IPS-18a (cell line): ENCODE data around the gene ARAP2.

Experiments used
- H3K27ac ChIP-seq: one replicate; pipeline ENCODE4 v1.5.1; 2013; ENCODE audit warnings: low read length
- H3K27me3 ChIP-seq: one replicate; pipeline ENCODE4 v1.6.1; 2013; ENCODE audit warnings: mild to moderate bottlenecking, low read length; ENCODE audit not compliant: control insufficient read depth, insufficient read depth
- H3K36me3 ChIP-seq: one replicate; pipeline ENCODE4 v1.6.1; 2013; ENCODE audit warnings: low read depth, low read length; ENCODE audit not compliant: control insufficient read depth
- H3K4me1 ChIP-seq: one replicate; pipeline ENCODE4 v1.6.1; 2013; ENCODE audit warnings: low read depth, low read length; ENCODE audit not compliant: control insufficient read depth
- H3K4me3 ChIP-seq: one replicate; pipeline ENCODE4 v1.5.1; 2013; ENCODE audit warnings: low read length
- H3K9ac ChIP-seq: one replicate; pipeline ENCODE4 v1.6.1; 2013; ENCODE audit warnings: mild to moderate bottlenecking, low read length, moderate library complexity
- H3K9me3 ChIP-seq: one replicate; pipeline ENCODE4 v1.6.1; 2013; ENCODE audit warnings: low read depth, low read length; ENCODE audit not compliant: control insufficient read depth

Gene ARAP2

GRCh38 chr4:36227913-36228312 is 16.4 kb downstream of the ARAP2 start:
- Histone ChIP-seq H3K4me1 (no peaks in the 10 kb centered on the region), H3K9ac (no peak overlapping the region), H3K36me3 (no peaks in the 10 kb centered on the region), H3K27ac (no peak overlapping the region), H3K4me3 (no peak overlapping the region), H3K9me3 (no peaks in the 10 kb centered on the region), H3K27me3 (no peaks in the 10 kb centered on the region)

- H3K27ac ChIP-seq, result no peak overlapping the region
- H3K4me1 ChIP-seq, result no peaks in the 10 kb centered on the region
- no peaks in the 10 kb centered on the region for H3K36me3 ChIP-seq
- no peak overlapping the region for H3K4me3 ChIP-seq
- H3K9ac ChIP-seq, result no peak overlapping the region
- H3K9me3 ChIP-seq, result no peaks in the 10 kb centered on the region
- no peaks in the 10 kb centered on the region for H3K27me3 ChIP-seq
These were observed 17.7 kb downstream of the ARAP2 start for GRCh38 chr4:36226430-36227227.

GRCh38 chr4:36224972-36225903 is 19.1 kb downstream of the ARAP2 start:
- Histone ChIP-seq H3K27ac (no peak overlapping the region), H3K9ac (no peak overlapping the region), H3K4me1 (no peaks in the 10 kb centered on the region), H3K27me3 (no peaks in the 10 kb centered on the region), H3K36me3 (no peaks in the 10 kb centered on the region), H3K9me3 (no peaks in the 10 kb centered on the region), H3K4me3 (no peak overlapping the region)

- Histone ChIP-seq H3K27ac (no peak overlapping the region), H3K9ac (no peak overlapping the region), H3K36me3 (no peaks in the 10 kb centered on the region), H3K4me1 (no peaks in the 10 kb centered on the region), H3K9me3 (no peaks in the 10 kb centered on the region), H3K4me3 (no peak overlapping the region), H3K27me3 (no peaks in the 10 kb centered on the region)
These were observed 21.6 kb downstream of the ARAP2 start for GRCh38 chr4:36222702-36223101.

- Histone ChIP-seq H3K9me3 (no peaks in the 10 kb centered on the region), H3K4me1 (no peaks in the 10 kb centered on the region), H3K9ac (no peak overlapping the region), H3K27me3 (no peaks in the 10 kb centered on the region), H3K27ac (no peak overlapping the region), H3K4me3 (no peak overlapping the region), H3K36me3 (no peaks in the 10 kb centered on the region)
These were observed 23.5 kb downstream of the ARAP2 start for GRCh38 chr4:36220776-36221175.

GRCh38 chr4:36218121-36218520 is 26.2 kb downstream of the ARAP2 start:
- H3K4me1 ChIP-seq, result no peaks in the 10 kb centered on the region
- no peak overlapping the region for H3K27ac ChIP-seq
- no peak overlapping the region for H3K9ac ChIP-seq
- no peak overlapping the region for H3K4me3 ChIP-seq
- no peaks in the 10 kb centered on the region for H3K9me3 ChIP-seq
- no peaks in the 10 kb centered on the region for H3K36me3 ChIP-seq
- no peaks in the 10 kb centered on the region for H3K27me3 ChIP-seq

GRCh38 chr4:36215627-36216026 is 28.7 kb downstream of the ARAP2 start:
- Histone ChIP-seq H3K4me1 (no peaks in the 10 kb centered on the region), H3K9ac (no peak overlapping the region), H3K9me3 (no peaks in the 10 kb centered on the region), H3K36me3 (no peaks in the 10 kb centered on the region), H3K27ac (no peak overlapping the region), H3K4me3 (no peak overlapping the region), H3K27me3 (no peaks in the 10 kb centered on the region)

GRCh38 chr4:36214735-36215485 is 29.4 kb downstream of the ARAP2 start:
- Histone ChIP-seq H3K9me3 (no peaks in the 10 kb centered on the region), H3K4me3 (no peak overlapping the region), H3K27me3 (no peaks in the 10 kb centered on the region), H3K4me1 (no peaks in the 10 kb centered on the region), H3K36me3 (no peaks in the 10 kb centered on the region), H3K9ac (no peak overlapping the region), H3K27ac (no peak overlapping the region)

GRCh38 chr4:36213977-36214376 is 30.3 kb downstream of the ARAP2 start:
- no peaks in the 10 kb centered on the region for H3K9me3 ChIP-seq
- no peak overlapping the region for H3K9ac ChIP-seq
- H3K4me1 ChIP-seq, result no peaks in the 10 kb centered on the region
- no peaks in the 10 kb centered on the region for H3K27me3 ChIP-seq
- no peak overlapping the region for H3K27ac ChIP-seq
- H3K36me3 ChIP-seq, result no peaks in the 10 kb centered on the region
- H3K4me3 ChIP-seq, result no peak overlapping the region

- Histone ChIP-seq H3K9me3 (no peaks in the 10 kb centered on the region), H3K4me1 (no peaks in the 10 kb centered on the region), H3K36me3 (no peaks in the 10 kb centered on the region), H3K9ac (no peak overlapping the region), H3K4me3 (no peak overlapping the region), H3K27me3 (no peaks in the 10 kb centered on the region), H3K27ac (no peak overlapping the region)
These were observed 33.2 kb downstream of the ARAP2 start for GRCh38 chr4:36211084-36211483.

- H3K4me1 ChIP-seq, result no peaks in the 10 kb centered on the region
These were observed 34.2 kb downstream of the ARAP2 start for GRCh38 chr4:36209941-36210649.

More at GRCh38 chr4:36209941-36210649, 34.2 kb downstream of the ARAP2 start:
- H3K36me3 ChIP-seq, result no peaks in the 10 kb centered on the region
- H3K9me3 ChIP-seq, result no peaks in the 10 kb centered on the region
- no peaks in the 10 kb centered on the region for H3K27me3 ChIP-seq
- no peak overlapping the region for H3K27ac ChIP-seq
- no peak overlapping the region for H3K9ac ChIP-seq
- no peak overlapping the region for H3K4me3 ChIP-seq
